GM12875 (cell line): Measurements from ENCODE around the gene AIF1L.

Experiments
- H3K4me3 ChIP-seq: one replicate; pipeline ENCODE4 v1.5.1; 2011; ENCODE audit warnings: low read depth, low read length, control low read depth
- CTCF ChIP-seq: IDR thresholded peaks from 2 replicates; pipeline ENCODE4 v1.5.1; 2011; ENCODE audit warnings: low read depth, mild to moderate bottlenecking, control low read depth, inconsistent platforms, low read length, moderate library complexity, borderline replicate concordance; ENCODE audit not compliant: insufficient read depth

Gene AIF1L

GRCh38 chr9:131096269-131097125 is at the start of gene AIF1L:
TSS of gene AIF1L (plus strand) at chr9:131096531. CDS start at chr9:131096630, 99 bp downstream.
- 0 out of 2 replicates have a peak, but pooled peaks have one; percentile 16 for TF ChIP-seq CTCF
- no peak within 1 kb of the TSS for H3K4me3 ChIP-seq

GRCh38 chr9:131046581-131047202 is 49.6 kb upstream of the AIF1L start:
- TF ChIP-seq CTCF = peak; percentile 97
- no peak overlapping the region for H3K4me3 ChIP-seq

GRCh38 chr9:131048332-131048731 is 48.0 kb upstream of the AIF1L start:
- TF ChIP-seq CTCF = no peak
- H3K4me3 ChIP-seq = no peak overlapping the region

GRCh38 chr9:131048820-131049219 is 47.5 kb upstream of the AIF1L start:
- H3K4me3 ChIP-seq = no peak overlapping the region
- TF ChIP-seq CTCF = no peak

- TF ChIP-seq CTCF = no peak
- no peak overlapping the region for H3K4me3 ChIP-seq
These were observed 46.3 kb upstream of the AIF1L start for GRCh38 chr9:131049829-131050715.

- no peak for TF ChIP-seq CTCF
- H3K4me3 ChIP-seq = no peak overlapping the region
These were observed 45.5 kb upstream of the AIF1L start for GRCh38 chr9:131050831-131051230.
